Colonic mucosa (tissue), 4 donors: ENCODE results near the gene PFKM. TPM values are rescaled to one million over a fixed set of nuclear protein-coding genes. Genes with fewer than 3 reads are reported as not detected.

Experiments used
- DNase-seq: peaks from one replicate; pipeline ENCODE4 v3.0.0-alpha.2; 2020
- H3K27ac ChIP-seq: fragments of 200-600 bp; one replicate; pipeline ENCODE4 v1.8.0; 2021
- H3K27me3 ChIP-seq: fragments of 200-600 bp; one replicate; pipeline ENCODE4 v1.8.0; 2021
- H3K36me3 ChIP-seq: fragments of 200-600 bp; one replicate; pipeline ENCODE4 v1.8.0; 2021
- H3K4me1 ChIP-seq: fragments of 200-600 bp; one replicate; pipeline ENCODE4 v1.8.0; 2021; ENCODE audit warnings: mild to moderate bottlenecking
- H3K4me3 ChIP-seq: fragments of 200-600 bp; one replicate; pipeline ENCODE4 v1.8.0; 2021
- H3K9ac ChIP-seq, 2 donors: one replicate each; pipeline ENCODE4 v1.7.0; 2013; ENCODE audit warnings: control low read depth in 2 of 2, low read depth in 2 of 2, low read length in 2 of 2
- H3K9me3 ChIP-seq: fragments of 200-600 bp; one replicate; pipeline ENCODE4 v1.8.0; 2021
- intact Hi-C: fragments of 100-400 bp; cut with DNase I; formaldehyde crosslinking; loops from one replicate; pipeline ENCODE4 v1.14.1; 2022
- total RNA-seq, 2 donors: library from RNA; stranded (reverse); fragmentation: NEBNext Ultra II Directional in 1 of 2; extraction: Animal tissue kit (Norgen Biotek cat#: 25700) in 1 of 2; gene quantifications; one replicate each; pipeline ENCODE4 v1.2.1, GENCODE V29; 2021
- TF ChIP-seq, protein P1 (sequence below): fragments of 200-600 bp; IDR thresholded peaks from one replicate; pipeline ENCODE4 v1.8.0; 2022; ENCODE audit warnings: antibody characterized with exemption, mild to moderate bottlenecking
- donor health status: healthy.
- donor health status: DM: no; HTN: no; CAD: no.
- donor health status: DM: no; HTN: no; CAD: no.

The PFKM gene
- 10 to 100 TPM; 39.2 to 64.6 TPM for total RNA-seq

DNA sequence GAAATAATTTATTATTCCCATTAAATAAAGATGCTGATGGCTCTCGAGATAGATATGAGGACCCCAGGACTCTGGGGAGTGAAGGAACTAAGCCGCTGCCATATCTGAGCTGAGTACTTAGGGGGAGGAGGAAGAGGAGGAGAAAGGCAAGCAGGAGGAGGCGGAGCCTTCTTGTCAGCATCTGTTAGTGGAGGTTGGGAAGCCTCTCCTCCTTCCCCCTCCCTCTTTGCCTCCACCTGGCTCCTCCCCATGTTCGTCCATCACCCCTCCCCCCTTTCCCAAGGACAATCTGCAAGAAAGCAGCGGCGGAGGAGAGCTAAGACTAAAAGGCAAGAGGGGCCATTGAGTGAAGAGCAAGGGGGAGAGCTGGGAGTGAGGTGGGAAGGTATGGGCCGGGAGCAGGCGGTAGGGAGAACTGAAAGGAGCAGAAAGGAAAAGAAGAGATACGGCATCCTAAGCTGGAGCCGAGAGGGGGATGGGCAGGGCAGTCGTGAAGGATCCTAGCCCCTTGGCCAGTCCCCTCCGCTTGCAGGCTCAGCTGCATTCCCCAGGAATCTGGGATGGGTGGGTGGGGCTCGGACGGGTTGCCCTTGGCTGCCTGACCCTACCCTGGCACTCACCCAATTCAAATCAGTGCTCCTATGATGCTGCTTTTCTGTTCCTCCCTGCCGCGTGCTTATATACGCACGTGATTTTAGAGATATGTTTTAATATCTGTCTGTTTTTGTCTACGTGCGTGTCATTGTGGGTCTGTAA lies at the start of gene PFKM:
Gene PFKM (plus strand): TSS at position 287 of the 756 bp plus-strand sequence. CDS start 3,411 bp downstream, outside the sequence.
- Histone ChIP-seq H3K9ac (peak within 1 kb of the TSS; percentile 44 to 52), H3K36me3 (no peaks in the 10 kb centered on the region), H3K27me3 (no peaks in the 10 kb centered on the region), H3K4me1 (peaks cover 4% of the 10 kb centered on the region), H3K4me3 (peak within 1 kb of the TSS; percentile 60), H3K27ac (peak within 1 kb of the TSS; percentile 2), H3K9me3 (no peaks in the 10 kb centered on the region)
- intact Hi-C loops, result no loop called here
- TF ChIP-seq, protein P1, sequence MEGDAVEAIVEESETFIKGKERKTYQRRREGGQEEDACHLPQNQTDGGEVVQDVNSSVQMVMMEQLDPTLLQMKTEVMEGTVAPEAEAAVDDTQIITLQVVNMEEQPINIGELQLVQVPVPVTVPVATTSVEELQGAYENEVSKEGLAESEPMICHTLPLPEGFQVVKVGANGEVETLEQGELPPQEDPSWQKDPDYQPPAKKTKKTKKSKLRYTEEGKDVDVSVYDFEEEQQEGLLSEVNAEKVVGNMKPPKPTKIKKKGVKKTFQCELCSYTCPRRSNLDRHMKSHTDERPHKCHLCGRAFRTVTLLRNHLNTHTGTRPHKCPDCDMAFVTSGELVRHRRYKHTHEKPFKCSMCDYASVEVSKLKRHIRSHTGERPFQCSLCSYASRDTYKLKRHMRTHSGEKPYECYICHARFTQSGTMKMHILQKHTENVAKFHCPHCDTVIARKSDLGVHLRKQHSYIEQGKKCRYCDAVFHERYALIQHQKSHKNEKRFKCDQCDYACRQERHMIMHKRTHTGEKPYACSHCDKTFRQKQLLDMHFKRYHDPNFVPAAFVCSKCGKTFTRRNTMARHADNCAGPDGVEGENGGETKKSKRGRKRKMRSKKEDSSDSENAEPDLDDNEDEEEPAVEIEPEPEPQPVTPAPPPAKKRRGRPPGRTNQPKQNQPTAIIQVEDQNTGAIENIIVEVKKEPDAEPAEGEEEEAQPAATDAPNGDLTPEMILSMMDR, result no peak
- DNase-seq, result peak; percentile 92

DNA sequence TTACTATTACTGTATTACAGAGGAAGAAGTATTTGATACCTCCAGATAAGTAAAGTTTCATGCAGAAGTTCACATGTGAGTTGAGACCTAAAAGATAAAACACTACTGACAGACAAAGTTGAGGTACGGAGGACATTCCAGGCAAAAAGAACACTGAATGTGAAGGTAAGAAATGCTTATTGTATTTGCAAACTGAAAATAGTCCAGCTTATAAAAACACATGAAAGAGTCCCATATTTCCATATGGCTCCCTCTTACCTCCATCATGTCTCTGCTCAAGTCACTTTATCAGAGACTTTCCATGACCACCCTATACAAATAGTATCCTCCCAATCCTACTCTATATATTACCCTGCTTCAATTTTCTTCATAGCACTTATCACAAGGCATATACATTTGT lies 49.1 kb upstream of the PFKM start:
- TF ChIP-seq, protein P1, result no peak
- Histone ChIP-seq H3K27ac (no peak overlapping the region), H3K4me3 (no peak overlapping the region), H3K9ac (no peak overlapping the region), H3K27me3 (no peaks in the 10 kb centered on the region), H3K36me3 (peaks cover 6% of the 10 kb centered on the region), H3K4me1 (no peaks in the 10 kb centered on the region), H3K9me3 (no peaks in the 10 kb centered on the region)
- intact Hi-C loops, result no loop called here
- DNase-seq, result no peak

DNA sequence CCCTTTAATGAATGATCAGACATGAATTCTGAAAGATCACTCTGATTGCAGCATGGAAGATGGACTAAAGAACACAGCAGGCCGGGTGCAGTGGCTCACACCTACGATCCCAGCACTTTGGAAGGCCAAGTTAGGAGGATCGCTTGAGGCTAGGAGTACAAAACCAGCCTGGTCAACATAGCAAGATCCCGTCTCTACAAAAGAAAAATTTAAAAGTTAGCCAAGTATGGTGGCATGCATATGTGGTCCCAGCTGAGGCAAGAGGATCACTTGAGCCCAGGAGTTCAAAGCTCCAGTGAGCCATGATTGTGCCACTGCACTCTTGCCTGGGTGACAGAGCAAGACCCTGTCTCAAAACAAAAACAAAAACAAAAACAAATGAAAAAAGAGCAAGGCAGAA lies 48.4 kb upstream of the PFKM start:
- no peak for DNase-seq

DNA sequence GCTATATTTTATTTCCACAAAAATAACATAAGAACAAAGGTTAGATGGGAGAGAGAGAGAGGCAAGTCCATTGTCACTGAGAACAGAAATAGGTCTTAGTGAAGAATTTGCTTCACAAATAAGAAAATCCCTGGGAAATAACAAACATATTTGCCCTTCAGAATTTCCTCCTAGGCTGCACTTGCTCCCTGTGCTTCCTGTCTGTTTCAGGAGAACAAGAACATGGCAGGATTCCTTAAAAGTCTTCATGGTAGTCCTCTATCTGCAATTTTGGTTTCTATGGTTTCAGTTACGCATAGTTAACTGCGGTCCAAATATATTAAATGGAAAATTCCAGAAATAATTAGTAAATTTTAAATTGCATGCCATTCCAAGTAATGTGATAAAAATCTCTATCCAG lies 47.4 kb upstream of the PFKM start:
- intact Hi-C loops, result no loop called here
- Histone ChIP-seq H3K27ac (no peak overlapping the region), H3K9me3 (no peaks in the 10 kb centered on the region), H3K4me3 (no peak overlapping the region), H3K27me3 (no peaks in the 10 kb centered on the region), H3K4me1 (no peaks in the 10 kb centered on the region), H3K36me3 (peaks cover 6% of the 10 kb centered on the region), H3K9ac (no peak overlapping the region)
- no peak for DNase-seq
- TF ChIP-seq, protein P1, result no peak

More for the DNA sequence above, 48.4 kb upstream of the PFKM start:
- no peak overlapping the region for H3K9ac ChIP-seq
- H3K27ac ChIP-seq, result no peak overlapping the region
- intact Hi-C loops, result no loop called here
- H3K4me3 ChIP-seq, result no peak overlapping the region
- no peaks in the 10 kb centered on the region for H3K9me3 ChIP-seq
- no peaks in the 10 kb centered on the region for H3K27me3 ChIP-seq
- TF ChIP-seq, protein P1, result no peak
- peaks cover 6% of the 10 kb centered on the region for H3K36me3 ChIP-seq
- no peaks in the 10 kb centered on the region for H3K4me1 ChIP-seq

DNA sequence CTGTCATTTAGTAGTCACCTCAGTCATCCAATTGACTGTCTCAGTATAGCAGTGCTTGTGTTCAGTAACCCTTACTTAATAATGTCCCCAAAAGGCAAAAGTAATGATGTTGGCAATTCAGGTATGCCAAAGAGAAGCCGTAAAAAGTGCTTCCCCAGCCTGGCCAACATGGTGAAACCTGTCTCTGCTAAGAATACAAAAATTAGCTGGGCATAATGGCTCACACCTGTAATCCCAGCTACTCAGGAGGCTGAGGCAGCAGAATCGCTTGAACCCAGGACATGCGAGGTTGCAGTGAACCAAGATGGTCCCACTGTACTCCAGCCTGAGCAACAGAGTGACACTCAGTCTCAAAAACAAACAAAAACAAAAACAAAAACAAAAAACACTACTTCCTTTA lies 46.9 kb upstream of the PFKM start:
- Histone ChIP-seq H3K4me1 (no peaks in the 10 kb centered on the region), H3K27me3 (no peaks in the 10 kb centered on the region), H3K9ac (no peak overlapping the region), H3K9me3 (no peaks in the 10 kb centered on the region), H3K27ac (no peak overlapping the region), H3K4me3 (no peak overlapping the region), H3K36me3 (peaks cover 6% of the 10 kb centered on the region)
- TF ChIP-seq, protein P1, result no peak
- intact Hi-C loops, result no loop called here
- no peak for DNase-seq
